K562 (cell line): Measurements from ENCODE around the gene KLHDC7A. TPM values are rescaled to one million over a fixed set of nuclear protein-coding genes. Genes with fewer than 3 reads are reported as not detected.

ENCODE experiments used
- ATAC-seq: fragments of 200-7000 bp; cut with Tn5 transposase; 3 replicates; pipeline ENCODE4 v1.9.1; 2020; ENCODE audit warnings: moderate library complexity
- BruUV-seq: library from RNA; stranded (reverse); fragments of 400-500 nt; replicated peaks from 2 replicates; lab custom pipeline; 2021; lab: Mats Ljungman, UMichigan
- CTCF ChIA-PET: fragments of 300-600 bp; formaldehyde crosslinking; extraction: SDS; loops from one replicate; lab custom pipeline; 2021; ENCODE audit warnings: low intra/inter-chr PET ratio; lab: Yijun Ruan, JAX
- POLR2A ChIA-PET: fragments of 300-600, 350-650 bp; sonication (Branson Sonifier 250); formaldehyde crosslinking; extraction: SDS; loops from one replicate; lab custom pipeline; 2021; ENCODE audit warnings: antibody characterized with exemption, inconsistent platforms; lab: Yijun Ruan, JAX
- DNase-seq, 4 experiments: peaks; one replicate each; pipeline versions ENCODE4 v3.0.0 to v3.0.0-alpha.2; 2011 to 2018; ENCODE audit warnings: low spot score in 3 of 4, mixed read lengths in 3 of 4; ENCODE audit errors: extremely low read depth in 1 of 4
- FAIRE-seq: peaks from 2 replicates; lab custom pipeline; 2011; peaks lifted over from hg19 to GRCh38; lab: Jason Lieb, UNC
- H2AFZ ChIP-seq: 2 replicates; pipeline ENCODE4 v1.6.0; 2011; ENCODE audit warnings: low read depth, low read length, control low read depth, inconsistent platforms
- H3K27ac ChIP-seq: fragments of 200-600 bp; 3 replicates; pipeline ENCODE4 v1.8.0; 2011; ENCODE audit warnings: low read depth, mild to moderate bottlenecking, control low read depth, inconsistent platforms, low read length, moderate library complexity, mixed read lengths; ENCODE audit errors: extremely low read depth
- H3K27me3 ChIP-seq, 2 experiments: fragments of 300-600 bp in 1 of 2; 2 replicates in 1 of 2; 3 replicates in 1 of 2; pipeline versions ENCODE4 v1.6.0 to v1.8.0; 2011; ENCODE audit warnings: inconsistent platforms in 2 of 2, low read length in 2 of 2, mild to moderate bottlenecking in 1 of 2, mixed read lengths in 1 of 2, moderate library complexity in 1 of 2; ENCODE audit not compliant: control insufficient read depth in 2 of 2, insufficient read depth in 2 of 2
- H3K36me3 ChIP-seq: fragments of 300-600 bp; 3 replicates; pipeline ENCODE4 v1.8.0; 2011; ENCODE audit warnings: mild to moderate bottlenecking, low read length, inconsistent platforms; ENCODE audit not compliant: control insufficient read depth, insufficient read depth
- H3K4me1 ChIP-seq, 2 experiments: fragments of 200-600 bp in 1 of 2; replicated peaks in 1 of 2; 2 replicates in 1 of 2; 3 replicates in 1 of 2; pipeline versions ENCODE4 v1.5.1 to v1.8.0; 2011; ENCODE audit warnings: inconsistent platforms in 2 of 2, low read length in 2 of 2, mild to moderate bottlenecking in 1 of 2, mixed read lengths in 1 of 2, moderate library complexity in 1 of 2; ENCODE audit not compliant: control insufficient read depth in 2 of 2, insufficient read depth in 2 of 2
- H3K4me2 ChIP-seq: 2 replicates; pipeline ENCODE4 v1.6.1; 2011; ENCODE audit warnings: low read length, control low read depth, inconsistent platforms, mixed read lengths; ENCODE audit not compliant: insufficient read depth
- H3K4me3 ChIP-seq: fragments of 200-600 bp; sonication (generic), shearing (Covaris generic); 2 replicates; pipeline ENCODE4 v1.5.1; 2016; ENCODE audit warnings: control low read depth, inconsistent platforms
- H3K79me2 ChIP-seq: fragments of 200-600 bp; 3 replicates; pipeline ENCODE4 v1.8.0; 2011; ENCODE audit warnings: low read length, inconsistent platforms; ENCODE audit not compliant: control insufficient read depth, insufficient read depth
- H3K9ac ChIP-seq, 2 experiments: 2 replicates each; pipeline versions ENCODE4 v1.6.0 to v1.6.1; 2011; ENCODE audit warnings: low read depth in 2 of 2, low read length in 2 of 2, control low read depth in 1 of 2, inconsistent platforms in 1 of 2, mild to moderate bottlenecking in 1 of 2, mixed read lengths in 1 of 2; ENCODE audit not compliant: insufficient read depth in 1 of 2
- H3K9me1 ChIP-seq: one replicate; pipeline ENCODE4 v1.6.0; 2011; ENCODE audit warnings: inconsistent platforms, mild to moderate bottlenecking, low read length, moderate library complexity; ENCODE audit not compliant: control insufficient read depth, insufficient read depth
- H3K9me3 ChIP-seq: replicated peaks from 2 replicates; pipeline ENCODE4 v1.5.1; 2011; ENCODE audit warnings: low read depth, low read length, inconsistent platforms; ENCODE audit not compliant: control insufficient read depth, insufficient read depth
- H4K20me1 ChIP-seq: replicated peaks from 2 replicates; pipeline ENCODE4 v1.6.1; 2011; ENCODE audit warnings: low read length, inconsistent platforms, mixed read lengths; ENCODE audit not compliant: control insufficient read depth, insufficient read depth
- CEBPB ChIP-seq: fragments of 450-650 bp; IDR thresholded peaks from 2 replicates; pipeline ENCODE4 v1.6.1; 2016; ENCODE audit warnings: missing genetic modification characterization, missing compliant biosample characterization
- HNRNPH1 ChIP-seq: fragments of 200-400 bp; formaldehyde crosslinking; optimal IDR thresholded peaks from 2 replicates; pipeline ENCODE3; 2017; ENCODE audit warnings: low read depth, mild to moderate bottlenecking, low read length, moderate library complexity
- ILK ChIP-seq: fragments of 450-650 bp; IDR thresholded peaks from 2 replicates; pipeline ENCODE4 v1.6.1; 2016; ENCODE audit warnings: missing genetic modification characterization, low read depth, mild to moderate bottlenecking, missing compliant biosample characterization, moderate library complexity, borderline replicate concordance
- PTRF ChIP-seq: fragments of 450-650 bp; IDR thresholded peaks from 2 replicates; pipeline ENCODE4 v1.6.1; 2016; ENCODE audit warnings: mild to moderate bottlenecking, missing genetic modification characterization, missing compliant biosample characterization
- RFX1 ChIP-seq: fragments of 450-650 bp; IDR thresholded peaks from 2 replicates; pipeline ENCODE4 v1.6.1; 2016; ENCODE audit warnings: mild to moderate bottlenecking, moderate library complexity
- SREBF2 ChIP-seq: sonication (generic); formaldehyde crosslinking; IDR thresholded peaks from 2 replicates; pipeline ENCODE4 v1.4.0; 2020; ENCODE audit warnings: mild to moderate bottlenecking, missing genetic modification reagents
- ZBED1 ChIP-seq: IDR thresholded peaks from 2 replicates; pipeline ENCODE4 v1.6.1; 2014
- ZFP30 ChIP-seq: fragments of 250-450 bp; sonication (Bioruptor Pico); IDR thresholded peaks from 2 replicates; pipeline ENCODE4 v1.8.0; 2022; ENCODE audit warnings: moderate library complexity, mild to moderate bottlenecking, inconsistent platforms, borderline replicate concordance
- ZFX ChIP-seq: sonication (generic); formaldehyde crosslinking; IDR thresholded peaks from 2 replicates; pipeline ENCODE4 v1.8.0; 2022; ENCODE audit warnings: mild to moderate bottlenecking, missing genetic modification reagents, moderate library complexity
- ZNF507 ChIP-seq: conservative IDR thresholded peaks from 2 replicates; pipeline ENCODE4 v1.6.1; 2017; ENCODE audit warnings: missing genetic modification characterization, missing compliant biosample characterization
- WGBS: fragments of 100-300 bp; shearing (Covaris generic); methylation state at CpG from one replicate; pipeline ENCODE4 v1.1.6; 2016; ENCODE audit warnings: low coverage, mixed read lengths; ENCODE audit not compliant: insufficient coverage; ENCODE audit errors: missing lambda C conversion rate; 5-methylcytosine and 5-hydroxymethylcytosine counted together
- in situ Hi-C: fragments of 300-500 bp; cut with MboI; formaldehyde crosslinking; loops from 4 replicates; pipeline ENCODE4 v1.15.0; 2018; ENCODE audit warnings: inconsistent platforms, mixed read lengths
- intact Hi-C: fragments of 100-400 bp; cut with micrococcal nuclease; formaldehyde crosslinking; loops from 2 replicates; pipeline ENCODE4 v1.14.2; 2022
- polyA plus RNA-seq, 8 experiments: library from polyadenylated mRNA; depleted of rRNA in 4 of 8; stranded (reverse) in 5 of 8; unstranded in 3 of 8; fragments of >200 nt; fragmentation: Nextera tagmentation in 2 of 8; fragmentation: Illumina TruSeq in 1 of 8; extraction: Ambion mirVana in 2 of 8; extraction: Trizol in 1 of 8; gene quantifications; 2 replicates each; pipeline versions ENCODE4 v1.2.1 to v1.2.3, GENCODE V29; 2011 to 2014; ENCODE audit warnings: inconsistent platforms in 1 of 8, missing spikeins in 1 of 8
- total RNA-seq, 7 experiments: library from RNA; depleted of rRNA in 6 of 7; stranded (reverse); fragments of >200 nt in 6 of 7; fragmentation: Illumina TruSeq in 2 of 7; extraction: Trizol in 2 of 7; gene quantifications; 2 replicates each; pipeline versions ENCODE4 v1.2.1 to v1.2.3, GENCODE V29; 2011 to 2021; ENCODE audit warnings: low replicate concordance in 1 of 7
- TF ChIP-seq, protein P1 (sequence below): fragments of 450-650 bp; IDR thresholded peaks from 2 replicates; pipeline ENCODE4 v1.6.1; 2017; ENCODE audit warnings: antibody characterized with exemption, mild to moderate bottlenecking
- TF ChIP-seq, protein P2 (sequence below): fragments of 450-650 bp; formaldehyde crosslinking; conservative IDR thresholded peaks from 2 replicates; pipeline ENCODE4 v1.4.0; 2022; ENCODE audit warnings: mild to moderate bottlenecking, missing genetic modification characterization

KLHDC7A gene
- total and polyA plus RNA-seq, 9 of the 15 experiments (the other 6 are each of a cell fraction or from before 2014, with no cell fraction given) = 0.01 to 0.02 (median 0.01) TPM; not detected in 6

DNA sequence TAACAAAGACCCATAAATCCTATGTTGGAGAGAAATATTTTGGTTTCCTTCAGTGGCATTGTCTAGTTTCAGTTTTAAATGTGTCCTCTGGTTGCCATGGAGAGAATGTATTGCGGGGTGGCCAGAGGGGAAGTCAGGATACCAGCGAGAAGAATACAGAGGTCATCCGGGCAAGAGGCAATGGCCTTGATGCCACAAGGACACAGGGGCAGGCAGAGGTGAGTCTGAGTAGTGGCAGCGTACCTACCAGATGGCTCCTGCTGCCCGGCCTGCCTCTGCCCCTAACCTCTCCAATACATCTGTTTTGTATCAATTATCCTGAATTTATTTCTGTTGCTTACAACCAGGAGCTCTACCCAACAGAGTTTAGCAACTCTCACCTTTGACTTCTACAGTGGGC lies 14.9 kb downstream of the KLHDC7A start (continued):
- TF ChIP-seq, protein P1, sequence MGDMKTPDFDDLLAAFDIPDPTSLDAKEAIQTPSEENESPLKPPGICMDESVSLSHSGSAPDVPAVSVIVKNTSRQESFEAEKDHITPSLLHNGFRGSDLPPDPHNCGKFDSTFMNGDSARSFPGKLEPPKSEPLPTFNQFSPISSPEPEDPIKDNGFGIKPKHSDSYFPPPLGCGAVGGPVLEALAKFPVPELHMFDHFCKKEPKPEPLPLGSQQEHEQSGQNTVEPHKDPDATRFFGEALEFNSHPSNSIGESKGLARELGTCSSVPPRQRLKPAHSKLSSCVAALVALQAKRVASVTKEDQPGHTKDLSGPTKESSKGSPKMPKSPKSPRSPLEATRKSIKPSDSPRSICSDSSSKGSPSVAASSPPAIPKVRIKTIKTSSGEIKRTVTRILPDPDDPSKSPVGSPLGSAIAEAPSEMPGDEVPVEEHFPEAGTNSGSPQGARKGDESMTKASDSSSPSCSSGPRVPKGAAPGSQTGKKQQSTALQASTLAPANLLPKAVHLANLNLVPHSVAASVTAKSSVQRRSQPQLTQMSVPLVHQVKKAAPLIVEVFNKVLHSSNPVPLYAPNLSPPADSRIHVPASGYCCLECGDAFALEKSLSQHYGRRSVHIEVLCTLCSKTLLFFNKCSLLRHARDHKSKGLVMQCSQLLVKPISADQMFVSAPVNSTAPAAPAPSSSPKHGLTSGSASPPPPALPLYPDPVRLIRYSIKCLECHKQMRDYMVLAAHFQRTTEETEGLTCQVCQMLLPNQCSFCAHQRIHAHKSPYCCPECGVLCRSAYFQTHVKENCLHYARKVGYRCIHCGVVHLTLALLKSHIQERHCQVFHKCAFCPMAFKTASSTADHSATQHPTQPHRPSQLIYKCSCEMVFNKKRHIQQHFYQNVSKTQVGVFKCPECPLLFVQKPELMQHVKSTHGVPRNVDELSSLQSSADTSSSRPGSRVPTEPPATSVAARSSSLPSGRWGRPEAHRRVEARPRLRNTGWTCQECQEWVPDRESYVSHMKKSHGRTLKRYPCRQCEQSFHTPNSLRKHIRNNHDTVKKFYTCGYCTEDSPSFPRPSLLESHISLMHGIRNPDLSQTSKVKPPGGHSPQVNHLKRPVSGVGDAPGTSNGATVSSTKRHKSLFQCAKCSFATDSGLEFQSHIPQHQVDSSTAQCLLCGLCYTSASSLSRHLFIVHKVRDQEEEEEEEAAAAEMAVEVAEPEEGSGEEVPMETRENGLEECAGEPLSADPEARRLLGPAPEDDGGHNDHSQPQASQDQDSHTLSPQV = no peak
- no peak for TF ChIP-seq ILK
- no peak for TF ChIP-seq CEBPB (tag)
- TF ChIP-seq, protein P2, sequence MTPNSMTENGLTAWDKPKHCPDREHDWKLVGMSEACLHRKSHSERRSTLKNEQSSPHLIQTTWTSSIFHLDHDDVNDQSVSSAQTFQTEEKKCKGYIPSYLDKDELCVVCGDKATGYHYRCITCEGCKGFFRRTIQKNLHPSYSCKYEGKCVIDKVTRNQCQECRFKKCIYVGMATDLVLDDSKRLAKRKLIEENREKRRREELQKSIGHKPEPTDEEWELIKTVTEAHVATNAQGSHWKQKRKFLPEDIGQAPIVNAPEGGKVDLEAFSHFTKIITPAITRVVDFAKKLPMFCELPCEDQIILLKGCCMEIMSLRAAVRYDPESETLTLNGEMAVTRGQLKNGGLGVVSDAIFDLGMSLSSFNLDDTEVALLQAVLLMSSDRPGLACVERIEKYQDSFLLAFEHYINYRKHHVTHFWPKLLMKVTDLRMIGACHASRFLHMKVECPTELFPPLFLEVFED = no peak
- TF ChIP-seq, all 486 proteins: peak for 0

GRCh38 chr1:18496056-18496455 lies 15.3 kb downstream of the KLHDC7A start:
- no TSS peak for BruUV-seq
- FAIRE-seq (no peak), ATAC-seq (no peak), DNase-seq (no peak)
- intact Hi-C loops (no loop called here), in situ Hi-C loops (no loop called here)
- Histone ChIP-seq H3K27me3 (peaks cover 0 to 2% of the 10 kb centered on the region in 2 experiments; a peak in 2 of 5 replicates), H3K4me1 (no peaks in the 10 kb centered on the region), H4K20me1 (no peaks in the 10 kb centered on the region; the same call in 1 of the 2 replicates), H3K27ac (no peak overlapping the region), H3K9me1 (no peaks in the 10 kb centered on the region), H3K9ac (no peak overlapping the region), H3K4me3 (no peak overlapping the region), H3K9me3 (no peaks in the 10 kb centered on the region), H2AFZ (no peak overlapping the region), H3K36me3 (no peaks in the 10 kb centered on the region), H3K79me2 (no peaks in the 10 kb centered on the region), H3K4me2 (no peak overlapping the region)
- ChIA-PET POLR2A (interaction anchor here (0.6 to 0.7 kb wide), 4 partner anchors 17 to 573 kb away, joined by 3 read pairs; no protein-coding TSS in a partner anchor), CTCF (no interaction called here)
- WGBS = 0% methylated on average over 1 of the region's 1 CpG
- TF ChIP-seq, protein P1 = no peak
- TF ChIP-seq RFX1 (no peak), ZBED1 (no peak), ZNF507 (tag) (no peak), PTRF (tag) (no peak), ZFX (no peak), SREBF2 (CRISPR knock-in tag) (no peak), HNRNPH1 (no peak), ZFP30 (CRISPR knock-in tag) (no peak)
